ENCODE results near the gene LIME1.

The LIME1 gene

DNA sequence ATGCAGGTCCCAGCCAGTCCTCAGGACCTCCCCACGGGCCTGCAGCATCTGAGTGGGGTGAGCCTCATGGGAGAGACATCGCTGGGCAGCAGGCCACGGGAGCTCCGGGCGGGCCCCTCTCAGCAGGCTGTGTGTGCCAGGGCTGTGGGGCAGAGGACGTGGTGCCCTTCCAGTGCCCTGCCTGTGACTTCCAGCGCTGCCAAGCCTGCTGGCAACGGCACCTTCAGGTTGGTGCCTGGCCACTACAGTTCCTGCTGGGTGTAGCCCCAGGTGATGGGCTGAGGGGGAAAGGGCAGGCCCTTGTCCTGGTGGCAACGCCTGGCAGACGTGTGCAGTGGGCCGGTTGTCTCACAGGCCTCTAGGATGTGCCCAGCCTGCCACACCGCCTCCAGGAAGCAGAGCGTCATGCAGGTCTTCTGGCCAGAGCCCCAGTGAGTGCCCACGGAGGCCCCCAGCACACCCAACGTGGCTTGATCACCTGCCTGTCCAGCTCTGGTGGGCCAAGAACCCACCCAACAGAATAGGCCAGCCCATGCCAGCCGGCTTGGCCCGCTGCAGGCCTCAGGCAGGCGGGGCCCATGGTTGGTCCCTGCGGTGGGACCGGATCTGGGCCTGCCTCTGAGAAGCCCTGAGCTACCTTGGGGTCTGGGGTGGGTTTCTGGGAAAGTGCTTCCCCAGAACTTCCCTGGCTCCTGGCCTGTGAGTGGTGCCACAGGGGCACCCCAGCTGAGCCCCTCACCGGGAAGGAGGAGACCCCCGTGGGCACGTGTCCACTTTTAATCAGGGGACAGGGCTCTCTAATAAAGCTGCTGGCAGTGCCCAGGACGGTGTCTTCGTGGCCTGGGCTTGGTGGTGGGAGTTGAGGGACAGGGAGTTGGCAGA is 40.8 kb upstream of the LIME1 start:
- no peaks in the 10 kb centered on the region for H3K9me3 ChIP-seq (ENCODE audit: control insufficient read depth, low read length)
- H3K36me3 ChIP-seq (ENCODE audit: control insufficient read depth, insufficient read depth, low read length) = no peaks in the 10 kb centered on the region
- H3K9ac ChIP-seq = no peak overlapping the region
- H3K4me2 ChIP-seq (ENCODE audit: low read length) = no peak overlapping the region
- H3K27ac ChIP-seq = no peak overlapping the region
- no peaks in the 10 kb centered on the region for H3K4me1 ChIP-seq
- H2AFZ ChIP-seq = no peak overlapping the region
- TF ChIP-seq, protein P1, sequence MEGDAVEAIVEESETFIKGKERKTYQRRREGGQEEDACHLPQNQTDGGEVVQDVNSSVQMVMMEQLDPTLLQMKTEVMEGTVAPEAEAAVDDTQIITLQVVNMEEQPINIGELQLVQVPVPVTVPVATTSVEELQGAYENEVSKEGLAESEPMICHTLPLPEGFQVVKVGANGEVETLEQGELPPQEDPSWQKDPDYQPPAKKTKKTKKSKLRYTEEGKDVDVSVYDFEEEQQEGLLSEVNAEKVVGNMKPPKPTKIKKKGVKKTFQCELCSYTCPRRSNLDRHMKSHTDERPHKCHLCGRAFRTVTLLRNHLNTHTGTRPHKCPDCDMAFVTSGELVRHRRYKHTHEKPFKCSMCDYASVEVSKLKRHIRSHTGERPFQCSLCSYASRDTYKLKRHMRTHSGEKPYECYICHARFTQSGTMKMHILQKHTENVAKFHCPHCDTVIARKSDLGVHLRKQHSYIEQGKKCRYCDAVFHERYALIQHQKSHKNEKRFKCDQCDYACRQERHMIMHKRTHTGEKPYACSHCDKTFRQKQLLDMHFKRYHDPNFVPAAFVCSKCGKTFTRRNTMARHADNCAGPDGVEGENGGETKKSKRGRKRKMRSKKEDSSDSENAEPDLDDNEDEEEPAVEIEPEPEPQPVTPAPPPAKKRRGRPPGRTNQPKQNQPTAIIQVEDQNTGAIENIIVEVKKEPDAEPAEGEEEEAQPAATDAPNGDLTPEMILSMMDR (IDR thresholded peaks at IDR 0.05) = no peak
- peaks cover 22% of the 10 kb centered on the region for H3K79me2 ChIP-seq
- no peaks in the 10 kb centered on the region for H3K27me3 ChIP-seq (ENCODE audit: control insufficient read depth, insufficient read depth, low read length)
- H3K4me3 ChIP-seq (ENCODE audit: low read depth, low read length) = no peak overlapping the region

DNA sequence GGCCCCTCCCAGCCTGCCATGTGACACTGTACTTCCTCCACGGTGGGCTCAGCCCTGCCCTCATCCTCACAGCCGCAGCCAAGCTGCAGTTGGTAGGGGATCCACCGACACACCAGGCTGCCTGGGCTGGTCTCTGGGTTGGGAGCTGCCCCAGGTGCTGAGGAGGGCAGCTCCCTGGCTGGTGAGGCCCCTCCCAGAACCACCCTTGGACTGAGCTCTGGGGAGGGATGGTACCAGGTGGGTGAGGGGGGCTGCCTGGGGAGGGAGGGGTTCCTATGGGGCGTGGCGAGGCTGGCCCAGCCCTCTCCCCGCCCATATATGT is 40.2 kb upstream of the LIME1 start:
- Histone ChIP-seq H2AFZ (no peak overlapping the region), H3K9me3 (ENCODE audit: control insufficient read depth, low read length) (no peaks in the 10 kb centered on the region), H3K36me3 (ENCODE audit: control insufficient read depth, insufficient read depth, low read length) (no peaks in the 10 kb centered on the region), H3K27ac (no peak overlapping the region), H3K27me3 (ENCODE audit: control insufficient read depth, insufficient read depth, low read length) (no peaks in the 10 kb centered on the region), H3K4me3 (ENCODE audit: low read depth, low read length) (no peak overlapping the region), H3K4me1 (no peaks in the 10 kb centered on the region), H3K79me2 (peaks cover 27% of the 10 kb centered on the region), H3K4me2 (ENCODE audit: low read length) (peak overlapping the region; percentile 52), H3K9ac (no peak overlapping the region)
- TF ChIP-seq, protein P1 (IDR thresholded peaks at IDR 0.05) = no peak

DNA sequence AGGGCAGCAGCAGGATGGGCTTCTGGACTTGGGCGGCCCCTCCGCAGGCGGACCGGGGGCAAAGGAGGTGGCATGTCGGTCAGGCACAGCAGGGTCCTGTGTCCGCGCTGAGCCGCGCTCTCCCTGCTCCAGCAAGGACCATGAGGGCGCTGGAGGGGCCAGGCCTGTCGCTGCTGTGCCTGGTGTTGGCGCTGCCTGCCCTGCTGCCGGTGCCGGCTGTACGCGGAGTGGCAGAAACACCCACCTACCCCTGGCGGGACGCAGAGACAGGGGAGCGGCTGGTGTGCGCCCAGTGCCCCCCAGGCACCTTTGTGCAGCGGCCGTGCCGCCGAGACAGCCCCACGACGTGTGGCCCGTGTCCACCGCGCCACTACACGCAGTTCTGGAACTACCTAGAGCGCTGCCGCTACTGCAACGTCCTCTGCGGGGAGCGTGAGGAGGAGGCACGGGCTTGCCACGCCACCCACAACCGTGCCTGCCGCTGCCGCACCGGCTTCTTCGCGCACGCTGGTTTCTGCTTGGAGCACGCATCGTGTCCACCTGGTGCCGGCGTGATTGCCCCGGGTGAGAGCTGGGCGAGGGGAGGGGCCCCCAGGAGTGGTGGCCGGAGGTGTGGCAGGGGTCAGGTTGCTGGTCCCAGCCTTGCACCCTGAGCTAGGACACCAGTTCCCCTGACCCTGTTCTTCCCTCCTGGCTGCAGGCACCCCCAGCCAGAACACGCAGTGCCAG is 39.7 kb upstream of the LIME1 start, which contains the start of gene TNFRSF6B:
Gene TNFRSF6B, plus strand, starts transcription at position 25 of the 729 bp plus-strand sequence. Its CDS starts 116 bp downstream, at position 141.
- no peaks in the 10 kb centered on the region for H3K27me3 ChIP-seq (ENCODE audit: control insufficient read depth, insufficient read depth, low read length)
- no peak within 1 kb of the TSS for H3K4me3 ChIP-seq (ENCODE audit: low read depth, low read length)
- TF ChIP-seq, protein P1 (IDR thresholded peaks at IDR 0.05) = no peak
- H3K4me1 ChIP-seq = no peaks in the 10 kb centered on the region
- no peaks in the 10 kb centered on the region for H3K9me3 ChIP-seq (ENCODE audit: control insufficient read depth, low read length)
- H3K27ac ChIP-seq = no peak within 1 kb of the TSS
- peak within 1 kb of the TSS; percentile 52 for H3K4me2 ChIP-seq (ENCODE audit: low read length)
- H3K36me3 ChIP-seq (ENCODE audit: control insufficient read depth, insufficient read depth, low read length) = no peaks in the 10 kb centered on the region
- H3K9ac ChIP-seq = no peak within 1 kb of the TSS
- peaks cover 29% of the 10 kb centered on the region for H3K79me2 ChIP-seq
- no peak within 1 kb of the TSS for H2AFZ ChIP-seq

DNA sequence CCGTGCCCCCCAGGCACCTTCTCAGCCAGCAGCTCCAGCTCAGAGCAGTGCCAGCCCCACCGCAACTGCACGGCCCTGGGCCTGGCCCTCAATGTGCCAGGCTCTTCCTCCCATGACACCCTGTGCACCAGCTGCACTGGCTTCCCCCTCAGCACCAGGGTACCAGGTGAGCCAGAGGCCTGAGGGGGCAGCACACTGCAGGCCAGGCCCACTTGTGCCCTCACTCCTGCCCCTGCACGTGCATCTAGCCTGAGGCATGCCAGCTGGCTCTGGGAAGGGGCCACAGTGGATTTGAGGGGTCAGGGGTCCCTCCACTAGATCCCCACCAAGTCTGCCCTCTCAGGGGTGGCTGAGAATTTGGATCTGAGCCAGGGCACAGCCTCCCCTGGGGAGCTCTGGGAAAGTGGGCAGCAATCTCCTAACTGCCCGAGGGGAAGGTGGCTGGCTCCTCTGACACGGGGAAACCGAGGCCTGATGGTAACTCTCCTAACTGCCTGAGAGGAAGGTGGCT is 39.1 kb upstream of the LIME1 start:
- H3K9me3 ChIP-seq (ENCODE audit: control insufficient read depth, low read length) = no peaks in the 10 kb centered on the region
- peak overlapping the region; percentile 52 for H3K4me2 ChIP-seq (ENCODE audit: low read length)
- H3K36me3 ChIP-seq (ENCODE audit: control insufficient read depth, insufficient read depth, low read length) = no peaks in the 10 kb centered on the region
- H3K9ac ChIP-seq = no peak overlapping the region
- peaks cover 35% of the 10 kb centered on the region for H3K79me2 ChIP-seq
- H3K27me3 ChIP-seq (ENCODE audit: control insufficient read depth, insufficient read depth, low read length) = no peaks in the 10 kb centered on the region
- TF ChIP-seq, protein P1 (IDR thresholded peaks at IDR 0.05) = no peak
- no peaks in the 10 kb centered on the region for H3K4me1 ChIP-seq
- H3K27ac ChIP-seq = no peak overlapping the region
- no peak overlapping the region for H3K4me3 ChIP-seq (ENCODE audit: low read depth, low read length)
- H2AFZ ChIP-seq = no peak overlapping the region

Measured in parathyroid adenoma (tissue), 2 donors.